ENCODE measurements around the gene EFNB1.

Gene EFNB1

DNA sequence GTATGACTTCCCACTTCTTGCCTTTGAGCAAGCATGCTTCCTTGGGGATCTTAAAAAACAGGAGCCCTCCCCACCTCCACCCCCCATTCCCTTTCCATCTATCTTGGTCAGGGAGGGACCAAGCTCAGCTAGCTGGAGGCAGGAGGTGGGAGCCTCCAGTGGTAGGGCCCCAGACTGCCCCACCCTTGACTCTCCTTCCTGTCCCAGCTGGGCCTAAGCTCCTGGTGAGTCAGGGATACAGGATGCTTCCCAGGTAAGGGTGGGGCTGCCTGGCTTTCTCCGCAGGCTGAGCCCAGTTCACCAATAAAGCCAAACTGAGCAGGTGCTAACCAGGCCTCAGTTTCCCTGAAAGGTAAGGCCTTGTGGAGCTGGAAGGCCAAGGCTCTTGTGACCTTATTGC lies 15.2 kb downstream of the EFNB1 start:
- DNase-seq (ENCODE audit: low read depth, low spot score): no peak

DNA sequence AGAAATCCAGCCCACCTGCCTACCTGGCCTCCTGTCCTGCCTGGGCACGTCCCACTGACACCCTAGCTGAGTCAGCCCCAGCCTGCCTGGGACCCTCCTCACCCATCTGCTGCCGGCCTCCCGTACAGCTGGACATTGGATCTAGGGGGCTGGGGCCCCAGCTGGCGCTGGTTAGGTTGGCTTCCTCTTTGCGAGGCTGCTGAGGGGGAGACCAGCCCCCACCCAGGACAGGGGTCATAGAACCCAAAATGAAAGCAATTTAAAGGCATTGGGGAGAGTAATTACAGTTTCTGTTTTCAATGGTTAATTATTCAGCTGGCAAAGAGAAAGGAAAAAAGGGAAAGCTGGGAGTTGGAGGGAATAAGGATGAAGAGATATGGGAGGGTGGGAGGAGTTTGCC lies 15.8 kb downstream of the EFNB1 start:
- DNase-seq (ENCODE audit: low read depth, low spot score): no peak

DNA sequence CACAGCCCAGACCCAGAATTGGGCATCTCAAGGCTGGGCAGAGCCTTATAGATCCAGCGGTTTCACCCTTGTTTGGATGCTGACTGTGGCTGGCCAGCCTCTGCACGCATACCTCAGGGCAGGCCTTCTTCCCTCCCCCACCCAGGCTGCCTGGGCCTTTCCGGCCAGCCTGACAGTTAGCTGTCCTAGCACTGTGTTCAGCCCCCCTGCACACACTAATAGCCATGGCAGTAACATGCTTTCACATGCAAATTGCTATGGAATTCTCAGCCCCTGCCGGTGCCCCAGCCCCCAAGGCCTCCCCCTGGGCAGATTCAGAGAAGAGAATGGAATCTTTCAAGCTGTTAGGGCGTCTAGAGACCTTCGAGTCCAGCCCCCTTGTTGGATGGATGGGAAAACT lies 17.7 kb downstream of the EFNB1 start:
- no peak for DNase-seq (ENCODE audit: low read depth, low spot score)

GRCh38 chrX:68847172-68847571 lies 18.4 kb downstream of the EFNB1 start:
- DNase-seq (ENCODE audit: low read depth, low spot score): no peak

DNA sequence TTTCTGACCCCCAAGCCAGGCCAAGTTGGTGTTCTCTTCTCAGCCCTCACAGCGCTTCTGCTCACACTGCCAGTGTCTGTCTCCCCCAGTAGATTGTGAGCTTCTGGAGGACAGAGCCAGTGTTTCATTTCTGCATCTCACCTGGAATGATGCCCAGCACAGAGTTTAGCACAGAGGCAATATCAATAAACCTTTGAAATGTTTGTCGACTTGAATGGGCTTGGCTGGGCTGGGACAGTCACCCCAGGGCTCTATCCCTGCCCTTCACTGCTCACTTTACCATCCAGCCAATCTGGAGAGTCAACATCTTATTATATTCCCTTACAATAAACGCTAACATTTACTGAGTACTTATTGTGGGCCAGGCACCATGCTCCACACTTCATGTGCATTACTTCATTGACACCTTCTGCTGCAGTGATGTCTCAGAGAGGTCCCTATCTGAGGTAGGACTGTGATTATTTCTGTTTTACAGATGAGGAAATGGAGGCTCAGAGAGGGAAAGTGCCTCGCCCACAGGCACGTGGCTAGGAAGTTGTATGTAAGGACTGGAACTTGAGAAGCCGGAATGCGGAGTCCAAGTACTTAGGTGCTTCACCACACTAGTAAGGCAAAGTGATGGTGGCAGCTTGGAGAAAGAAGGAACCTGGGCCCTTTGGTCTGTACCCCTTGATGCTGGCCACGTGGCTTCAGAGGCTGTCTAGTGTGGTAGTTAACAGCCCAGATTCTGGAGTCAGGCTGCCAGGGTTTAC lies 19.5 kb downstream of the EFNB1 start:
- DNase-seq (ENCODE audit: low read depth, low spot score): no peak

GRCh38 chrX:68851082-68851481 lies 22.3 kb downstream of the EFNB1 start:
- no peak for DNase-seq (ENCODE audit: low read depth, low spot score)

DNA sequence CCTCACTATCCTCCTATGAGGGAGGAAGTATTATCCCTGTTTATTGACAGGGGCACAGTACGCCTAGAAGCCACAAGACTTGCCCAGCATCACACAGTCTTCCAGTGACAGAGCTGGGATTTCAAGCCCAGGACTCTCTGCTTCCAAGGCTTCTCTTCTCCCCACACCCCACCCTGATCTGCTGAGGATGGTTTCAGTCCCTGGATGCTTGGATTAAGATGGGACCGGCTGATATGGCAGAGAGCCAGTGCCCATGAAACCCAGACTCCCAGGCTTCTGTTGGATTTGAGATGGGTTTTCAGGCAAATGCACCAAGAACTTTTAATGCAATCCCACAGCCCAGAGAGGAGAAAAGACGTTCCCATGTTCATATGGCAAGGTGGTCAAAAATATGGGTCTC lies 23.2 kb downstream of the EFNB1 start:
- DNase-seq (ENCODE audit: low read depth, low spot score): no peak

- DNase-seq (ENCODE audit: low read depth, low spot score): peak; percentile 38
These were observed 24.9 kb downstream of the EFNB1 start for GRCh38 chrX:68853665-68854251.

- DNase-seq (ENCODE audit: low read depth, low spot score): no peak
These were observed 36.5 kb downstream of the EFNB1 start for GRCh38 chrX:68865300-68865699.

DNA sequence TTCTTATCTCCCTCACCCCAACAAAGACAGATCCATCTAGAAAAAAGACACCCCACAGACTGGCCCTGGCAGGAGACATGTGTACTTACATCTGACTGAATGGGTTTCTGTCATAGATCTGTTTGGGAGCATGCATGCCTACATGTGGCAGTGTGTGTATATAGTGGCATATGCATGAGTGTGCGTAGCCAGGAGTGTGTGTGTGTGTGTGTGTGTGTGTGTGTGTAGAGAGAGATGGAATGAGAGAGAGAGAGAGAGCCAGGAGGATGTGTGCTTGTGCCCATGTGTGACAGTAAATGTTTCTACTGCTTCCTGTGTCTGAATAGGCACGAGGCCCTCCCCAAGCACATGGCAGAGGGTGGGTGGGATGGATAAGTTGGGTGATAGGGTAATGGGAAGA lies 37.1 kb downstream of the EFNB1 start:
- DNase-seq (ENCODE audit: low read depth, low spot score): no peak

DNA sequence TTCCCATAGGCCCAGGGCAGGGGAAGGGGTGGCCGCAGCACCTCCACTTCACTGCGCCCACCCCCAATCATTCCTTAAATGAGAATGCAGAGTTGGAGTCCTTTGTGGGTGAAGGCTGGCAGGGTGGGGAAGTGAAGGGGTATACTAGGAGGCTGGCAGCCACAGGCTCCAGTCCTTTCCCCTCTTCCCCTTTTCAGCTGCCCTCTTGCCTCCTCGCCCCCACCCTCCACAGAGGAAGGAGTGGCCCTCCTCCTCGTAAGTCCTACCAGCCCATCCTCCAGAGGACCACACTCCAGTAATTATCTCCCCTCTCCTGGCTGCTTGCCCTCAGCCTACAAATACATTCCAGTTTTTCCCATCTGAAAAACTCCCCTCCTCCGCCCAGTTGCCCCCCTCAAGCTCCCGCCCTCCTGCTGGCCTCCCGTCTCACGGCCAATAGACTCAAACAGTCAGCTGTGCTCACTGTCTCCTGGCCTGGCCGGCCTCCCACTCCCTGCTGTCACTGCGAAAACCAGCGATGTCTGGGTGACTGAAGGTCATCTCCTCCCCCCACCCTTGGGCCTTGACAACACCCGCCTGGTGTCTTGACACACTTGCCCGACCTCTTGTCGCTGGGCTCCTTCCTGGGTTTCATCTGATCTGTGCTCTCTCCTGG lies 38.8 kb downstream of the EFNB1 start:
- no peak for DNase-seq (ENCODE audit: low read depth, low spot score)

DNA sequence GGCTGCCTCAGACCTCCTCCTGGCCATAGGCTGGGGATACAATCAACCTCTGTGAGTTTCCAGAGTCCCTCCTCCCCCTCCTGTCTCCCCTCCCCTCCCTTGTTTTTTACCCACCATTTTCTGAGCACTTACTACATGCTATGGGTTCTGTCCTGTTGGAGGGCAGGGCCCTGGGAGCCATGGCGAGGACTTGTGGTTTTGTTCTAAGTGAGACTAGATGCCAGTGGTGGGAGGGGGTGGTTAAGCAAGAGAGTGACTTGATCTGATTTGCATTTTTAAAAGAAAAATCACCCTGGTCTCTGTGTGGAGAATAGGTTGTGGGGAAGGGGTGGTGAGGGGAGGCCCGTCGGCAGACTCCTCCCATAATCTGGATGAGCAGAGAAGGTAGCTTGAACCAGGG lies 39.5 kb downstream of the EFNB1 start:
- DNase-seq (ENCODE audit: low read depth, low spot score): no peak

- no peak for DNase-seq (ENCODE audit: low read depth, low spot score)
These were observed 40.3 kb downstream of the EFNB1 start for GRCh38 chrX:68868902-68869800.

DNA sequence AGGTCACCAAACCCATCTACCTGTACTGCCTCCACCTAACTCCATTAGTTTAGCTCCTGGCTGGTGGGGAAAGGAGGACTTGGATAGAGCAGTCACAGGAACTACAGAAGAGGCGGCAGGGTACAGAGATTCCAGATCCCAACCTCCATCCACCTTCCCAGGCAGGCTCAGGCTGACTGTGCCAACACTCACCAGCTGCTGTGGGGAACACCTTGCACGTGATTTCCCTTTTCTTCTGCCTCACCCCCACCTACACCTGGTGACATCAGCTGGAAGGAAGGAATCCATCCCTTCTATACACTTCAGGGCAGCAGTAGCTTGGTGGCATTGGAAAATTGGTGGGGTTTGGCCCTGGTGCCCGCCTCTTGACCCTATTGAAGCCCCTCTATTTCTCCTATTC lies 41.5 kb downstream of the EFNB1 start:
- no peak for DNase-seq (ENCODE audit: low read depth, low spot score)

- no peak for DNase-seq (ENCODE audit: low read depth, low spot score)
These were observed 43.4 kb downstream of the EFNB1 start for GRCh38 chrX:68872171-68872570.

- DNase-seq (ENCODE audit: low read depth, low spot score): no peak
These were observed 45.3 kb downstream of the EFNB1 start for GRCh38 chrX:68874076-68874475.

- no peak for DNase-seq (ENCODE audit: low read depth, low spot score)
These were observed 47.9 kb downstream of the EFNB1 start for GRCh38 chrX:68876731-68877130.

GRCh38 chrX:68877606-68878005 lies 48.8 kb downstream of the EFNB1 start:
- no peak for DNase-seq (ENCODE audit: low read depth, low spot score)

GRCh38 chrX:68878977-68879645 lies 50.3 kb downstream of the EFNB1 start:
- no peak for DNase-seq (ENCODE audit: low read depth, low spot score)

DNA sequence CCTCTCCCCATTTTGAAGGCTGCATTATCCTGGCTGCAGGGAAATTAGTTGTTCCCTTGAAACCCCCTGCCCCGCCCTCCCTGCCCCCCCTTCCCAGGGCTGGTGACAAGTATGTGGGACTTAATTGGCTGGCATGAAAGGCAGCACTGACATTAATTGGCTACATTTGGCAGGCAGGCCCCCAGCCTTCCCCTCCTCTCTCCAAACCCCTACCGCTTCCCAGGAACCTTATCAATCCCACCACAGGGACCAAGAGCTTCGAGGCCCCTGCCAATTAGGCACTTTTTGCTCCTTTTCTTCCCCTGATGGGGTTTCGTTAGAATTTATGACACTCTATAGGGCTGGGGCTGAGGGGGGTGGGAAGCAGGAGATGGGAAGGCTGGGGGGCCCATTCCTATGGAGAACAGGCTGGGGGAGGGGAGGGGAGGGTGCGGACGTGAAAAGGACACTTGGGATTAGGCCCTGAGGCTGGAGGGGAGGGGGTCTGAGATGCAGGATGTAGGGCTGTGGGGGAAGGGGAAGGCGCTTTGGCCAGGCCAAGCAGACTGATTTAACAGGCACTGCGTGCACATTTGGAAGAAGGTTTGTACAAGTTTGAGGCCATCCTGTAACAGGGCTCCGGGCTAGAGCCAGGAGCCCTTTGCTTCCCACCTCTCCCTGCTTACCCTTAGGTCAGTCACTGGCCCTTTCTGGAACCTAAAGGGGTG lies 52.2 kb downstream of the EFNB1 start:
- DNase-seq (ENCODE audit: low read depth, low spot score): no peak

GRCh38 chrX:68881911-68882310 lies 53.1 kb downstream of the EFNB1 start:
- no peak for DNase-seq (ENCODE audit: low read depth, low spot score)

All from iPS DF 19.7 (cell line).